Peyer's patch (tissue), 4 donors: ENCODE results near the gene PIGT. TPM values are rescaled to one million over a fixed set of nuclear protein-coding genes. Genes with fewer than 3 reads are reported as not detected.

ENCODE experiments used
- DNase-seq, 3 donors: peaks; one replicate each; pipeline ENCODE4 v3.0.0-alpha.2; 2017 to 2019
- H3K27ac ChIP-seq, 4 donors: fragments of 200-600 bp; sonication (generic); one replicate each; pipeline ENCODE4 v1.5.1; 2016 to 2019
- H3K27me3 ChIP-seq, 2 donors: fragments of 200-600 bp; sonication (generic); one replicate each; pipeline ENCODE4 v1.5.1; 2019
- H3K36me3 ChIP-seq, 3 donors: fragments of 200-600 bp; sonication (generic); one replicate each; pipeline ENCODE4 v1.5.1; 2016 to 2019
- H3K4me1 ChIP-seq, 4 donors: fragments of 200-600 bp; sonication (generic); one replicate each; pipeline ENCODE4 v1.5.1; 2016 to 2019
- H3K4me3 ChIP-seq, 4 donors: fragments of 200-600 bp; sonication (generic); 1 replicate in 3 of 4; 2 replicates in 1 of 4; pipeline ENCODE4 v1.5.1; 2016 to 2019; ENCODE audit warnings: mild to moderate bottlenecking in 1 of 4
- H3K9me3 ChIP-seq, 4 donors: fragments of 200-600 bp; sonication (generic); one replicate each; pipeline ENCODE4 v1.5.1; 2016 to 2019; ENCODE audit warnings: mild to moderate bottlenecking in 1 of 4
- CTCF ChIP-seq, 6 experiments: fragments of 450-650 bp in 4 of 6; fragments of 200-600 bp in 2 of 6; sonication (generic) in 1 of 6; IDR thresholded peaks; one replicate each; pipeline ENCODE4 v1.5.1; 2017 to 2019; ENCODE audit warnings: antibody characterized with exemption in 6 of 6, mild to moderate bottlenecking in 3 of 6, moderate library complexity in 1 of 6
- POLR2A ChIP-seq, 2 donors: fragments of 450-650 bp; IDR thresholded peaks; one replicate each; pipeline ENCODE4 v1.5.1; 2017; ENCODE audit warnings: antibody characterized with exemption in 2 of 2, mild to moderate bottlenecking in 2 of 2, moderate library complexity in 2 of 2
- total RNA-seq, 4 donors: library from RNA; depleted of rRNA; stranded (reverse); fragments of >200 nt; gene quantifications; one replicate each; pipeline ENCODE4 v1.1.0, GENCODE V29; 2016

The PIGT gene
- total RNA-seq, 4 donors from 2014 or later = 87.5 to 147 (median 113) TPM

DNA sequence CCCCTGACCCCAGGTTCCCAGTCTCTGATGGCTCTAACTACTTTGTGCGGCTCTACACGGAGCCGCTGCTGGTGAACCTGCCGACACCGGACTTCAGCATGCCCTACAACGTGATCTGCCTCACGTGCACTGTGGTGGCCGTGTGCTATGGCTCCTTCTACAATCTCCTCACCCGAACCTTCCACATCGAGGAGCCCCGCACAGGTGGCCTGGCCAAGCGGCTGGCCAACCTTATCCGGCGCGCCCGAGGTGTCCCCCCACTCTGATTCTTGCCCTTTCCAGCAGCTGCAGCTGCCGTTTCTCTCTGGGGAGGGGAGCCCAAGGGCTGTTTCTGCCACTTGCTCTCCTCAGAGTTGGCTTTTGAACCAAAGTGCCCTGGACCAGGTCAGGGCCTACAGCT is 9.6 kb downstream of the PIGT start:
- H3K36me3 ChIP-seq = peaks cover 0 to 54% (median 0%) of the 10 kb centered on the region in 3 donors
- H3K27me3 ChIP-seq = no peaks in the 10 kb centered on the region
- no peak for DNase-seq
- peaks cover 0 to 13% (median 0%) of the 10 kb centered on the region in 4 donors for H3K4me1 ChIP-seq
- no peak overlapping the region for H3K4me3 ChIP-seq
- TF ChIP-seq POLR2A (IDR thresholded peaks at IDR 0.05) (no peak), CTCF (IDR thresholded peaks at IDR 0.05) (no peak)
- H3K9me3 ChIP-seq = no peaks in the 10 kb centered on the region
- H3K27ac ChIP-seq = no peak overlapping the region

DNA sequence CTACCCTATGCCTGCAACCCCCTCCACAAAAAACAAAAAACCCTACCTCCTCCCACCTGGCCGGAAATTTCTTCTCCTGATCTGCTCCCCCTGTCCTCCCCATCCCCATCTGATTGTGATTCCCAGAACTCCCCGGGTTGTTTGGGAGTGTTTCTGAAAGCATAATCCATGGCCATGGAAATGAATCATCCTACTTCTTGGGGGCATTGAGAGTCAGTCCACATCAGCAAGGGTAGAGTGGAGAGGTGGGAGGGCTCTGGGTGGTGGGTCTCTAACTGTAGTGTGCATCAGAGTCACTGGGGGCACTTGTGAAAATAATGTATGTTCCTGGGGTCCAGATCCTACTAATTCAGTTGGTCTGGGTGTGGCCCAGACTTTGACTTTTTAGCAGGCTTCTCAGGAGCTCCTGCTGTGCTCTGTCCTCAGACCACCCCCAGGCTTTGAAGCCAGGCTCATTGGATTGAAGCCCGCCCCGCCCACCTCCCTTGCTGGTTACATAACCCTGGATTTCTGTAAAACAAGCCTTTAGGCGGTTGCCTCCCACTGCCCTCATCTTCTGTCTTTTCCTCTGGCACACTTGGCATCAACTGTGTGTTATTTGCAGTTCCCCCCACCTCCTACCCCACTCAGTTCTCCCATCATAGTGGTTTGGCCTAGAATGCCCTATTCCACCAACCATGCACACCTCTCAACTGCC is 10.5 kb downstream of the PIGT start:
- TF ChIP-seq POLR2A (IDR thresholded peaks at IDR 0.05) = no peak
- no peak for TF ChIP-seq CTCF (IDR thresholded peaks at IDR 0.05)
- Histone ChIP-seq H3K36me3 (peaks cover 0 to 45% (median 0%) of the 10 kb centered on the region in 3 donors), H3K27ac (peak overlapping the region in 3 of 4 donors; percentile 22 to 39 (median 36)), H3K27me3 (no peaks in the 10 kb centered on the region), H3K9me3 (no peaks in the 10 kb centered on the region), H3K4me3 (no peak overlapping the region), H3K4me1 (peaks cover 0 to 13% (median 0%) of the 10 kb centered on the region in 4 donors)
- DNase-seq = peak in 1 of 3 donors; percentile 51

GRCh38 chr20:45427236-45428149 is 11.6 kb downstream of the PIGT start:
- peaks cover 0 to 35% (median 0%) of the 10 kb centered on the region in 3 donors for H3K36me3 ChIP-seq
- no peaks in the 10 kb centered on the region for H3K9me3 ChIP-seq
- no peak overlapping the region for H3K4me3 ChIP-seq
- TF ChIP-seq CTCF (IDR thresholded peaks at IDR 0.05) = peak in 3 of 6 experiments; percentile 52 to 63 (median 56)
- peak in 1 of 2 donors; percentile 29 for TF ChIP-seq POLR2A (IDR thresholded peaks at IDR 0.05)
- H3K27me3 ChIP-seq = no peaks in the 10 kb centered on the region
- H3K27ac ChIP-seq = peak overlapping the region in 2 of 4 donors; percentile 22 to 36
- peak in 2 of 3 donors; percentile 82 to 85 for DNase-seq
- peaks cover 0 to 13% (median 0%) of the 10 kb centered on the region in 4 donors for H3K4me1 ChIP-seq

- H3K4me3 ChIP-seq = no peak overlapping the region
- TF ChIP-seq CTCF (IDR thresholded peaks at IDR 0.05) (no peak), POLR2A (IDR thresholded peaks at IDR 0.05) (no peak)
- H3K9me3 ChIP-seq = no peaks in the 10 kb centered on the region
- H3K4me1 ChIP-seq = peaks cover 0 to 13% (median 1%) of the 10 kb centered on the region in 4 donors
- H3K27me3 ChIP-seq = no peaks in the 10 kb centered on the region
- DNase-seq = no peak
- no peak overlapping the region for H3K27ac ChIP-seq
- H3K36me3 ChIP-seq = peaks cover 0 to 19% (median 0%) of the 10 kb centered on the region in 3 donors
Measured at GRCh38 chr20:45429618-45430017, 13.7 kb downstream of the PIGT start.

DNA sequence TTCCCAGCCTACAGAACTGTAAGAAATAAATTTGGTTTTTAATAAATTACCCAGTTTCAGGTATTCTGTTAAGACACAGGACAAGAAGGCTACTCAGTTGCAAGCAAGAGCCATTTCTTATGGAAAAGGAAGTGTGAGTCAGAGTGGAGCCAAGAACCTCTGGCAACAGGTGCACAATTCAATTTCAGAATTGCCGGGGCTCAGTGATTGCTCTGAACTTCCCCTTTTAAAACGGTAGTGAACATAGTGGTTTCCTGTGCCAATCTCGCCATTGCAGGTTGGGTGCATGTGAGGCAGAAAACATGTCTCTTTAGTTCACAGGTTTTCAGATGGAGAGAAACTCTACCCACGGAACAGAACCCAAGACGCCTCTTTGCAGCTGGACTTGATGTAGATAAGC is 16.4 kb downstream of the PIGT start:
- H3K36me3 ChIP-seq = no peaks in the 10 kb centered on the region
- no peaks in the 10 kb centered on the region for H3K9me3 ChIP-seq
- peak overlapping the region in 1 of 4 donors; percentile 27 for H3K27ac ChIP-seq
- no peak overlapping the region for H3K4me3 ChIP-seq
- H3K27me3 ChIP-seq = no peaks in the 10 kb centered on the region
- peak in 2 of 3 donors; percentile 71 to 72 for DNase-seq
- TF ChIP-seq CTCF (IDR thresholded peaks at IDR 0.05) = no peak
- no peak for TF ChIP-seq POLR2A (IDR thresholded peaks at IDR 0.05)
- peaks cover 0 to 11% (median 1%) of the 10 kb centered on the region in 4 donors for H3K4me1 ChIP-seq
